Epithelial cell of esophagus (primary cell): ENCODE measurements around the gene BPIFB2.

Experiments used
- DNase-seq: peaks from one replicate; pipeline ENCODE4 v3.0.0; 2010; ENCODE audit warnings: low read depth
- H3K4me3 ChIP-seq: 2 replicates; pipeline ENCODE4 v1.5.1; 2011; ENCODE audit warnings: mild to moderate bottlenecking, low read length, control low read depth
- CTCF ChIP-seq: IDR thresholded peaks from 2 replicates; pipeline ENCODE4 v1.5.1; 2011; ENCODE audit warnings: low read depth, mild to moderate bottlenecking, low read length, control low read depth, inconsistent platforms; ENCODE audit not compliant: insufficient read depth; ENCODE audit errors: missing control alignments

BPIFB2 gene

GRCh38 chr20:33017542-33017941 lies 10.0 kb downstream of the BPIFB2 start:
- DNase-seq: no peak
- no peak for TF ChIP-seq CTCF
- no peak overlapping the region for H3K4me3 ChIP-seq

- TF ChIP-seq CTCF: no peak
- DNase-seq: no peak
- no peak overlapping the region for H3K4me3 ChIP-seq
These were observed 10.8 kb downstream of the BPIFB2 start for GRCh38 chr20:33018169-33018931.

GRCh38 chr20:33019465-33020277 lies 12.2 kb downstream of the BPIFB2 start:
- no peak overlapping the region for H3K4me3 ChIP-seq
- TF ChIP-seq CTCF: no peak
- no peak for DNase-seq

- TF ChIP-seq CTCF: no peak
- H3K4me3 ChIP-seq: no peak overlapping the region
- DNase-seq: no peak
These were observed 13.0 kb downstream of the BPIFB2 start for GRCh38 chr20:33020278-33021161.

- DNase-seq: no peak
- TF ChIP-seq CTCF: no peak
- H3K4me3 ChIP-seq: no peak overlapping the region
These were observed 14.4 kb downstream of the BPIFB2 start for GRCh38 chr20:33021879-33022278.

GRCh38 chr20:33022289-33022688 lies 14.8 kb downstream of the BPIFB2 start:
- no peak for DNase-seq

More at GRCh38 chr20:33022289-33022688, 14.8 kb downstream of the BPIFB2 start:
- TF ChIP-seq CTCF: no peak
- no peak overlapping the region for H3K4me3 ChIP-seq
